ENCODE results near the gene HCRTR1. TPM values are rescaled to one million over a fixed set of nuclear protein-coding genes. Genes with fewer than 3 reads are reported as not detected.

HCRTR1 gene
- polyA plus RNA-seq, 1 of the 3 experiments (the other 2 are of a cell fraction) = 0.03 TPM

- no peaks in the 10 kb centered on the region for H3K9me3 ChIP-seq
Observed at GRCh38 chr1:31583995-31584868, 33.3 kb upstream of the HCRTR1 start.

GRCh38 chr1:31584869-31585735 lies 32.4 kb upstream of the HCRTR1 start:
- DNase-seq = no peak
- H3K9me3 ChIP-seq = no peaks in the 10 kb centered on the region
- H3K79me2 ChIP-seq (ENCODE audit: insufficient read depth) = no peaks in the 10 kb centered on the region
- H3K36me3 ChIP-seq (replicated peaks in 1 of 2; ENCODE audit: control insufficient read depth in 1 of 2, insufficient read depth in 2 of 2, low read length in 1 of 2) = no peaks in the 10 kb centered on the region
- H3K27ac ChIP-seq (ENCODE audit: low read depth in 2 of 2, low read length in 1 of 2) = no peak overlapping the region
- ChIA-PET POLR2A (no interaction called here), CTCF (interaction anchor here (0.7 to 4.5 kb wide), 6 partner anchors 9 to 204 kb away, joined by 3 to 36 read pairs (median 6); partner anchors contain the start of gene HCRTR1)
- no peaks in the 10 kb centered on the region for H3K9me2 ChIP-seq
- no peaks in the 10 kb centered on the region for H3K27me3 ChIP-seq (ENCODE audit: insufficient read depth)
- H3K4me2 ChIP-seq = no peak overlapping the region
- no peaks in the 10 kb centered on the region for H3F3A ChIP-seq (replicated peaks; ENCODE audit: insufficient read depth)
- peaks cover 0 to 18% of the 10 kb centered on the region in 2 experiments; a peak in 2 of 4 replicates for H3K4me1 ChIP-seq (ENCODE audit: control insufficient read depth in 1 of 2, insufficient read depth in 2 of 2, low read depth in 1 of 2, low read length in 1 of 2)
- H3K4me3 ChIP-seq (ENCODE audit: low read depth in 2 of 2, low read length in 1 of 2) = no peak overlapping the region
- H2AFZ ChIP-seq (ENCODE audit: low read depth) = no peak overlapping the region
- no peak overlapping the region for H3K9ac ChIP-seq
- WGBS (ENCODE audit: low lambda C conversion rate) = 93% methylated on average over 3 of the region's 27 CpGs
- no peak for TF ChIP-seq PBX3 (IDR thresholded peaks at IDR 0.05)
- no peak for TF ChIP-seq GATA2 (CRISPR knock-in tag; IDR thresholded peaks at IDR 0.05)
- TF ChIP-seq POLR2AphosphoS5 (IDR thresholded peaks at IDR 0.05; ENCODE audit: low read depth, low read length) = no peak
- no peak for TF ChIP-seq USF1 (IDR thresholded peaks at IDR 0.05; ENCODE audit: borderline replicate concordance, low read depth)
- no peak for TF ChIP-seq TEAD4 (IDR thresholded peaks at IDR 0.05; ENCODE audit: borderline replicate concordance, insufficient read depth)
- no peak for TF ChIP-seq NFIC (IDR thresholded peaks at IDR 0.05; ENCODE audit: borderline replicate concordance)
- TF ChIP-seq TCF12 (IDR thresholded peaks at IDR 0.05) = no peak
- no peaks in the 10 kb centered on the region for H4K20me1 ChIP-seq (ENCODE audit: insufficient read depth)

More at GRCh38 chr1:31583995-31584868, 33.3 kb upstream of the HCRTR1 start:
- 61% methylated on average over 5 of the region's 13 CpGs for WGBS (ENCODE audit: low lambda C conversion rate)
- H3K79me2 ChIP-seq (ENCODE audit: insufficient read depth) = no peaks in the 10 kb centered on the region
- no peaks in the 10 kb centered on the region for H3K36me3 ChIP-seq (replicated peaks in 1 of 2; ENCODE audit: control insufficient read depth in 1 of 2, insufficient read depth in 2 of 2, low read length in 1 of 2)
- H3K27me3 ChIP-seq (ENCODE audit: insufficient read depth) = no peaks in the 10 kb centered on the region
- CTCF ChIA-PET = interaction anchor here (0.7 to 4.5 kb wide), 4 partner anchors 11 to 195 kb away, joined by 3 to 36 read pairs (median 6); partner anchors contain the start of gene HCRTR1
- no peak overlapping the region for H2AFZ ChIP-seq (ENCODE audit: low read depth)
- no peak overlapping the region for H3K9ac ChIP-seq
- H3K9me2 ChIP-seq = no peaks in the 10 kb centered on the region
- H3F3A ChIP-seq (replicated peaks; ENCODE audit: insufficient read depth) = no peaks in the 10 kb centered on the region
- H3K4me1 ChIP-seq (ENCODE audit: control insufficient read depth in 1 of 2, insufficient read depth in 2 of 2, low read depth in 1 of 2, low read length in 1 of 2) = peaks cover 0 to 18% of the 10 kb centered on the region in 2 experiments; a peak in 2 of 4 replicates
- peak overlapping the region; percentile 38; the same call in 1 of the 2 replicates for H3K4me2 ChIP-seq
- no peak overlapping the region for H3K27ac ChIP-seq (ENCODE audit: low read depth in 2 of 2, low read length in 1 of 2)
- no peak overlapping the region for H3K4me3 ChIP-seq (ENCODE audit: low read depth in 2 of 2, low read length in 1 of 2)
- POLR2A ChIA-PET = no interaction called here
- TF ChIP-seq TEAD4 (IDR thresholded peaks at IDR 0.05; ENCODE audit: borderline replicate concordance, insufficient read depth) (no peak), USF1 (IDR thresholded peaks at IDR 0.05; ENCODE audit: borderline replicate concordance, low read depth) (peak; percentile 67; the same call in 1 of the 2 replicates), CTCF (IDR thresholded peaks at IDR 0.05) (no peak), NFIC (IDR thresholded peaks at IDR 0.05; ENCODE audit: borderline replicate concordance) (peak; percentile 27; the same call in 1 of the 2 replicates), JUND (IDR thresholded peaks at IDR 0.05) (no peak)
- H4K20me1 ChIP-seq (ENCODE audit: insufficient read depth) = no peaks in the 10 kb centered on the region
- peak; percentile 76 for DNase-seq
